Measurements from ENCODE around the gene KDELR3. TPM values are rescaled to one million over a fixed set of nuclear protein-coding genes. Genes with fewer than 3 reads are reported as not detected.

The KDELR3 gene
- total and polyA plus RNA-seq, 10 of the 15 experiments (the other 5 are each of a cell fraction or from before 2014, with no cell fraction given) = 0.15 to 0.98 (median 0.25) TPM; not detected in 1

DNA sequence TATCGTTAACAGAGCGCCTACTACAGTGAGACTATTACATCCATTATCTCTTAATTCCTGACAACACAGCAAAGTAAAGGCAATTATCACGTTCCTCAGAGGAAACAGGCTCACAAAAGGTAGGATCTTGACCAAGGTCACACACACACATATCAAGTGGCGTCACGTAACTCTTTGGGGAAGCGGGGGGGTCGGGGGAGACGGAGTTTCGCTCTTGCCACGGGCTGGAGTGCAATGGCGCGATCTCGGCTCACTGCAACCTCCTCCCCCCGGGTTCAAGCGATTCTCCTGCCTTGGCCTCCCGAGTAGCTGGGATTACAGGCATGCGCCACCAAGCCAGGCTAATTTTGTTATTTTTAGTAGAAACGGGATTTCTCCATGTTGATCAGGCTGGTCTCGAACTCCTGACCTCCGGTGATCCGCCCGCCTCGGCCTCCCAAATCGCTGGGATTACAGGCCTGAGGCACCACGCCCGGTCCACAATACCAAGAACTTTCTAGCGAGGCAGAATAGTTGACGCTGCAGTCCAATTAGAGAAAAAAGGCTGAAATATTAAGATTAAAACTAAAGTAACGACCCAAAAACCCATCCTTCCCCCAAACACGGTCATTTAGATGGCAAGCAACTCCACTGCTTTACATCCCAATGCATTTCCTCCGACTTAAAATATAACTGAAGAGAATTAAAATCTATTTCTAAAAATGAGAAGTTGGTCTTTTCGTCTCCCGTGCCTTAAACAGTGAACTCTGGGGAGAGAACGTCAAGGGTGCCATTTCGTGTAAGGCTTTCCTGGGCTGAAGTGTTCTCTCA lies 37.0 kb downstream of the KDELR3 start (continued):
- TF ChIP-seq IRF4 (IDR thresholded peaks at IDR 0.05; ENCODE audit: low read depth, low read length) (peak; percentile 53; the same call in 1 of the 2 replicates), NFXL1 (IDR thresholded peaks at IDR 0.05; ENCODE audit: borderline replicate concordance) (no peak), FOS (IDR thresholded peaks at IDR 0.05; ENCODE audit: borderline replicate concordance, extremely low read depth, insufficient read length) (no peak), FOXK2 (IDR thresholded peaks at IDR 0.05) (no peak), ZZZ3 (IDR thresholded peaks at IDR 0.05; ENCODE audit: control insufficient read depth, insufficient read length, low read depth) (no peak), STAT3 (IDR thresholded peaks at IDR 0.05; ENCODE audit: low read depth, low read length) (no peak), CEBPB (IDR thresholded peaks at IDR 0.05; ENCODE audit: borderline replicate concordance in 1 of 2, low read depth in 2 of 2, low read length in 2 of 2) (no peak), LARP7 (IDR thresholded peaks at IDR 0.05) (peak; percentile 63; the same call in 1 of the 2 replicates), BRCA1 (IDR thresholded peaks at IDR 0.05; ENCODE audit: low read depth, low read length) (no peak), NFYB (IDR thresholded peaks at IDR 0.05; ENCODE audit: insufficient read depth, low read depth, low read length) (no peak), FOXM1 (IDR thresholded peaks at IDR 0.05; ENCODE audit: low read depth, low read length) (no peak), ZNF207 (IDR thresholded peaks at IDR 0.05; ENCODE audit: borderline replicate concordance) (no peak), TARDBP (IDR thresholded peaks at IDR 0.05; ENCODE audit: borderline replicate concordance) (no peak), TBL1XR1 (IDR thresholded peaks at IDR 0.05; ENCODE audit: low read depth, low read length) (no peak), TCF3 (IDR thresholded peaks at IDR 0.05; ENCODE audit: borderline replicate concordance, insufficient read depth, low read depth, low read length) (no peak), MEF2B (IDR thresholded peaks at IDR 0.05; ENCODE audit: partially characterized antibody, poor library complexity, severe bottlenecking) (peak; percentile 27), ZNF622 (IDR thresholded peaks at IDR 0.05) (no peak)
- TF ChIP-seq, protein P1, sequence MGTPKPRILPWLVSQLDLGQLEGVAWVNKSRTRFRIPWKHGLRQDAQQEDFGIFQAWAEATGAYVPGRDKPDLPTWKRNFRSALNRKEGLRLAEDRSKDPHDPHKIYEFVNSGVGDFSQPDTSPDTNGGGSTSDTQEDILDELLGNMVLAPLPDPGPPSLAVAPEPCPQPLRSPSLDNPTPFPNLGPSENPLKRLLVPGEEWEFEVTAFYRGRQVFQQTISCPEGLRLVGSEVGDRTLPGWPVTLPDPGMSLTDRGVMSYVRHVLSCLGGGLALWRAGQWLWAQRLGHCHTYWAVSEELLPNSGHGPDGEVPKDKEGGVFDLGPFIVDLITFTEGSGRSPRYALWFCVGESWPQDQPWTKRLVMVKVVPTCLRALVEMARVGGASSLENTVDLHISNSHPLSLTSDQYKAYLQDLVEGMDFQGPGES (IDR thresholded peaks at IDR 0.05) = no peak
- TF ChIP-seq, protein P2, sequence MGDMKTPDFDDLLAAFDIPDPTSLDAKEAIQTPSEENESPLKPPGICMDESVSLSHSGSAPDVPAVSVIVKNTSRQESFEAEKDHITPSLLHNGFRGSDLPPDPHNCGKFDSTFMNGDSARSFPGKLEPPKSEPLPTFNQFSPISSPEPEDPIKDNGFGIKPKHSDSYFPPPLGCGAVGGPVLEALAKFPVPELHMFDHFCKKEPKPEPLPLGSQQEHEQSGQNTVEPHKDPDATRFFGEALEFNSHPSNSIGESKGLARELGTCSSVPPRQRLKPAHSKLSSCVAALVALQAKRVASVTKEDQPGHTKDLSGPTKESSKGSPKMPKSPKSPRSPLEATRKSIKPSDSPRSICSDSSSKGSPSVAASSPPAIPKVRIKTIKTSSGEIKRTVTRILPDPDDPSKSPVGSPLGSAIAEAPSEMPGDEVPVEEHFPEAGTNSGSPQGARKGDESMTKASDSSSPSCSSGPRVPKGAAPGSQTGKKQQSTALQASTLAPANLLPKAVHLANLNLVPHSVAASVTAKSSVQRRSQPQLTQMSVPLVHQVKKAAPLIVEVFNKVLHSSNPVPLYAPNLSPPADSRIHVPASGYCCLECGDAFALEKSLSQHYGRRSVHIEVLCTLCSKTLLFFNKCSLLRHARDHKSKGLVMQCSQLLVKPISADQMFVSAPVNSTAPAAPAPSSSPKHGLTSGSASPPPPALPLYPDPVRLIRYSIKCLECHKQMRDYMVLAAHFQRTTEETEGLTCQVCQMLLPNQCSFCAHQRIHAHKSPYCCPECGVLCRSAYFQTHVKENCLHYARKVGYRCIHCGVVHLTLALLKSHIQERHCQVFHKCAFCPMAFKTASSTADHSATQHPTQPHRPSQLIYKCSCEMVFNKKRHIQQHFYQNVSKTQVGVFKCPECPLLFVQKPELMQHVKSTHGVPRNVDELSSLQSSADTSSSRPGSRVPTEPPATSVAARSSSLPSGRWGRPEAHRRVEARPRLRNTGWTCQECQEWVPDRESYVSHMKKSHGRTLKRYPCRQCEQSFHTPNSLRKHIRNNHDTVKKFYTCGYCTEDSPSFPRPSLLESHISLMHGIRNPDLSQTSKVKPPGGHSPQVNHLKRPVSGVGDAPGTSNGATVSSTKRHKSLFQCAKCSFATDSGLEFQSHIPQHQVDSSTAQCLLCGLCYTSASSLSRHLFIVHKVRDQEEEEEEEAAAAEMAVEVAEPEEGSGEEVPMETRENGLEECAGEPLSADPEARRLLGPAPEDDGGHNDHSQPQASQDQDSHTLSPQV (IDR thresholded peaks at IDR 0.05) = no peak
- TF ChIP-seq, protein P3, sequence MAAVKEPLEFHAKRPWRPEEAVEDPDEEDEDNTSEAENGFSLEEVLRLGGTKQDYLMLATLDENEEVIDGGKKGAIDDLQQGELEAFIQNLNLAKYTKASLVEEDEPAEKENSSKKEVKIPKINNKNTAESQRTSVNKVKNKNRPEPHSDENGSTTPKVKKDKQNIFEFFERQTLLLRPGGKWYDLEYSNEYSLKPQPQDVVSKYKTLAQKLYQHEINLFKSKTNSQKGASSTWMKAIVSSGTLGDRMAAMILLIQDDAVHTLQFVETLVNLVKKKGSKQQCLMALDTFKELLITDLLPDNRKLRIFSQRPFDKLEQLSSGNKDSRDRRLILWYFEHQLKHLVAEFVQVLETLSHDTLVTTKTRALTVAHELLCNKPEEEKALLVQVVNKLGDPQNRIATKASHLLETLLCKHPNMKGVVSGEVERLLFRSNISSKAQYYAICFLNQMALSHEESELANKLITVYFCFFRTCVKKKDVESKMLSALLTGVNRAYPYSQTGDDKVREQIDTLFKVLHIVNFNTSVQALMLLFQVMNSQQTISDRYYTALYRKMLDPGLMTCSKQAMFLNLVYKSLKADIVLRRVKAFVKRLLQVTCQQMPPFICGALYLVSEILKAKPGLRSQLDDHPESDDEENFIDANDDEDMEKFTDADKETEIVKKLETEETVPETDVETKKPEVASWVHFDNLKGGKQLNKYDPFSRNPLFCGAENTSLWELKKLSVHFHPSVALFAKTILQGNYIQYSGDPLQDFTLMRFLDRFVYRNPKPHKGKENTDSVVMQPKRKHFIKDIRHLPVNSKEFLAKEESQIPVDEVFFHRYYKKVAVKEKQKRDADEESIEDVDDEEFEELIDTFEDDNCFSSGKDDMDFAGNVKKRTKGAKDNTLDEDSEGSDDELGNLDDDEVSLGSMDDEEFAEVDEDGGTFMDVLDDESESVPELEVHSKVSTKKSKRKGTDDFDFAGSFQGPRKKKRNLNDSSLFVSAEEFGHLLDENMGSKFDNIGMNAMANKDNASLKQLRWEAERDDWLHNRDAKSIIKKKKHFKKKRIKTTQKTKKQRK (IDR thresholded peaks at IDR 0.05; ENCODE audit: low read depth, low read length) = no peak
